NCI-H1092 treated with DMSO at 0.1 percent for 48 hours (cell line): ENCODE data around the gene SMOC2.
A peak's percentile ranks its signal among the peaks of the same experiment; 100 is the strongest.
"Not testable (repeated sequence)": the region's sequence is repeated elsewhere in the genome, so short reads cannot be mapped to it uniquely, and the experiment has no call there.

ENCODE experiments used
- DNase-seq: peaks from one replicate; lab custom pipeline; 2025; lab: John Stamatoyannopoulos, UW

The SMOC2 gene

GRCh38 chr6:168660400-168660945 is 219.5 kb downstream of the SMOC2 start:
- no peak for DNase-seq

GRCh38 chr6:168662301-168662936 is 221.4 kb downstream of the SMOC2 start:
- DNase-seq, result no peak

- DNase-seq, result no peak
Measured at GRCh38 chr6:168663041-168663440, 222.1 kb downstream of the SMOC2 start.

GRCh38 chr6:168664956-168665355 is 224.0 kb downstream of the SMOC2 start:
- no peak for DNase-seq

GRCh38 chr6:168666170-168666569 is 225.2 kb downstream of the SMOC2 start:
- no peak for DNase-seq

- DNase-seq, result no peak
Measured at GRCh38 chr6:168666699-168667427, 225.9 kb downstream of the SMOC2 start.

- no peak for DNase-seq
Measured at GRCh38 chr6:168667428-168667805, 226.4 kb downstream of the SMOC2 start.

GRCh38 chr6:168670401-168670985 is 229.5 kb downstream of the SMOC2 start:
- no peak for DNase-seq

GRCh38 chr6:168671028-168671862 is 230.3 kb downstream of the SMOC2 start:
- DNase-seq, result no peak

- no peak for DNase-seq
Measured at GRCh38 chr6:168671863-168672546, 231.0 kb downstream of the SMOC2 start.

GRCh38 chr6:168674595-168674994 is 233.6 kb downstream of the SMOC2 start:
- DNase-seq, result no peak

GRCh38 chr6:168675375-168675774 is 234.4 kb downstream of the SMOC2 start:
- DNase-seq, result no peak

- DNase-seq, result no peak
Measured at GRCh38 chr6:168675933-168676551, 235.1 kb downstream of the SMOC2 start.

GRCh38 chr6:168676552-168677322 is 235.8 kb downstream of the SMOC2 start:
- DNase-seq, result no peak

GRCh38 chr6:168677323-168677781 is 236.4 kb downstream of the SMOC2 start:
- not testable (repeated sequence) for DNase-seq

GRCh38 chr6:168678077-168678476 is 237.1 kb downstream of the SMOC2 start:
- peak; percentile 62 for DNase-seq

GRCh38 chr6:168678588-168678987 is 237.6 kb downstream of the SMOC2 start:
- DNase-seq, result no peak

GRCh38 chr6:168681748-168682147 is 240.8 kb downstream of the SMOC2 start:
- no peak for DNase-seq

- DNase-seq, result no peak
Measured at GRCh38 chr6:168683621-168684020, 242.6 kb downstream of the SMOC2 start.

GRCh38 chr6:168684471-168684870 is 243.5 kb downstream of the SMOC2 start:
- no peak for DNase-seq
